H9 (cell line): ENCODE data around the gene KRT86. TPM values are rescaled to one million over a fixed set of nuclear protein-coding genes. Genes with fewer than 3 reads are reported as not detected.

Source experiments
- DNase-seq: peaks from one replicate; pipeline ENCODE4 v3.0.0-alpha.2; 2017
- H2AFZ ChIP-seq: one replicate; pipeline ENCODE4 v1.6.1; 2013; ENCODE audit warnings: mild to moderate bottlenecking, low read length, control low read depth, moderate library complexity
- H2AK5ac ChIP-seq: 2 replicates; pipeline ENCODE4 v1.6.1; 2013; ENCODE audit warnings: low read length, control low read depth, mixed read lengths; ENCODE audit not compliant: insufficient read length
- H2BK120ac ChIP-seq: one replicate; pipeline ENCODE4 v1.6.1; 2013; ENCODE audit warnings: low read depth, mild to moderate bottlenecking, low read length, control low read depth, inconsistent platforms; ENCODE audit not compliant: poor library complexity, severe bottlenecking
- H2BK12ac ChIP-seq: 2 replicates; pipeline ENCODE4 v1.6.1; 2013; ENCODE audit warnings: low read length, control low read depth, mixed read lengths, low read depth; ENCODE audit not compliant: insufficient read length
- H2BK15ac ChIP-seq: 2 replicates; pipeline ENCODE4 v1.6.1; 2013; ENCODE audit warnings: low read depth, low read length, control low read depth
- H2BK20ac ChIP-seq: one replicate; pipeline ENCODE4 v1.6.1; 2013; ENCODE audit warnings: low read depth, mild to moderate bottlenecking, low read length, control low read depth, inconsistent platforms; ENCODE audit not compliant: poor library complexity, severe bottlenecking
- H2BK5ac ChIP-seq: 2 replicates; pipeline ENCODE4 v1.6.1; 2013; ENCODE audit warnings: low read length, control low read depth, mixed read lengths; ENCODE audit not compliant: insufficient read length
- H3K14ac ChIP-seq: 2 replicates; pipeline ENCODE4 v1.6.1; 2013; ENCODE audit warnings: low read length, control low read depth; ENCODE audit not compliant: insufficient read depth
- H3K18ac ChIP-seq: 2 replicates; pipeline ENCODE4 v1.6.1; 2013; ENCODE audit warnings: low read depth, mild to moderate bottlenecking, mixed read lengths, low read length, control low read depth; ENCODE audit not compliant: insufficient read length
- H3K23ac ChIP-seq: 2 replicates; pipeline ENCODE4 v1.6.1; 2013; ENCODE audit warnings: low read length, control low read depth, mixed read lengths, low read depth; ENCODE audit not compliant: insufficient read length
- H3K23me2 ChIP-seq: 2 replicates; pipeline ENCODE4 v1.6.1; 2013; ENCODE audit warnings: low read depth, mild to moderate bottlenecking, mixed read lengths, low read length, control low read depth; ENCODE audit not compliant: insufficient read length, poor library complexity, severe bottlenecking
- H3K27ac ChIP-seq: 2 replicates; pipeline ENCODE4 v1.5.1; 2013; ENCODE audit warnings: low read length, control low read depth, mixed read lengths, low read depth; ENCODE audit not compliant: insufficient read length
- H3K27me3 ChIP-seq: 2 replicates; pipeline ENCODE4 v1.6.1; 2013; ENCODE audit warnings: low read length, control low read depth, inconsistent platforms; ENCODE audit not compliant: insufficient read depth
- H3K4ac ChIP-seq: 2 replicates; pipeline ENCODE4 v1.6.1; 2013; ENCODE audit warnings: low read depth, mild to moderate bottlenecking, control low read depth, inconsistent platforms, low read length, moderate library complexity
- H3K4me1 ChIP-seq: 2 replicates; pipeline ENCODE4 v1.6.1; 2013; ENCODE audit warnings: low read length, control low read depth, inconsistent platforms; ENCODE audit not compliant: insufficient read depth
- H3K4me2 ChIP-seq: 2 replicates; pipeline ENCODE4 v1.6.1; 2013; ENCODE audit warnings: low read length, control low read depth, mixed read lengths; ENCODE audit not compliant: insufficient read length, insufficient read depth
- H3K56ac ChIP-seq: 2 replicates; pipeline ENCODE4 v1.6.1; 2013; ENCODE audit warnings: low read depth, mild to moderate bottlenecking, mixed read lengths, low read length, control low read depth; ENCODE audit not compliant: insufficient read length
- H3K79me1 ChIP-seq: 2 replicates; pipeline ENCODE4 v1.6.1; 2013; ENCODE audit warnings: low read depth, mild to moderate bottlenecking, moderate library complexity, low read length, control low read depth, inconsistent platforms; ENCODE audit not compliant: insufficient read depth, poor library complexity, severe bottlenecking
- H3K79me2 ChIP-seq: 2 replicates; pipeline ENCODE4 v1.6.1; 2013; ENCODE audit warnings: low read length, control low read depth, inconsistent platforms; ENCODE audit not compliant: insufficient read depth
- H3K9ac ChIP-seq: 2 replicates; pipeline ENCODE4 v1.6.1; 2013; ENCODE audit warnings: low read length, control low read depth, mixed read lengths; ENCODE audit not compliant: insufficient read length; ENCODE audit errors: extremely low read depth
- H3K9me3 ChIP-seq: one replicate; pipeline ENCODE4 v1.6.1; 2013; ENCODE audit warnings: low read depth, low read length, inconsistent platforms; ENCODE audit not compliant: control insufficient read depth
- H3T11ph ChIP-seq: one replicate; pipeline ENCODE4 v1.6.1; 2013; ENCODE audit warnings: mild to moderate bottlenecking, low read length, control low read depth, inconsistent platforms
- H4K20me1 ChIP-seq: one replicate; pipeline ENCODE4 v1.6.1; 2013; ENCODE audit not compliant: control insufficient read depth, insufficient read length, insufficient read depth
- H4K5ac ChIP-seq: 2 replicates; pipeline ENCODE4 v1.6.1; 2013; ENCODE audit warnings: low read depth, mild to moderate bottlenecking, mixed read lengths, low read length, control low read depth; ENCODE audit not compliant: insufficient read length
- H4K8ac ChIP-seq: replicated peaks from 2 replicates; pipeline ENCODE4 v1.6.1; 2013; ENCODE audit warnings: low read length, control low read depth, mixed read lengths, low read depth; ENCODE audit not compliant: insufficient read length
- H4K91ac ChIP-seq: 2 replicates; pipeline ENCODE4 v1.6.1; 2013; ENCODE audit warnings: low read depth, mild to moderate bottlenecking, moderate library complexity, mixed read lengths, low read length, control low read depth; ENCODE audit not compliant: insufficient read length
- H3K27ac Mint-ChIP-seq, 3 experiments: 2 replicates in 2 of 3; 3 replicates in 1 of 3; pipeline ENCODE4 v1.8.0; 2020 to 2021; ENCODE audit warnings: mixed read lengths in 3 of 3, mild to moderate bottlenecking in 1 of 3, moderate library complexity in 1 of 3
- H3K27me3 Mint-ChIP-seq: 2 replicates; pipeline ENCODE4 v1.8.0; 2021; ENCODE audit warnings: low read depth, mild to moderate bottlenecking, moderate library complexity, mixed read lengths
- H3K36me3 Mint-ChIP-seq, 3 experiments: 2 replicates in 2 of 3; 3 replicates in 1 of 3; pipeline ENCODE4 v1.8.0; 2020 to 2021; ENCODE audit warnings: low read depth in 3 of 3, mixed read lengths in 3 of 3; ENCODE audit not compliant: insufficient read depth in 1 of 3
- H3K4me1 Mint-ChIP-seq, 2 experiments: 2 replicates each; pipeline ENCODE4 v1.8.0; 2020; ENCODE audit warnings: mixed read lengths in 2 of 2
- H3K4me3 Mint-ChIP-seq, 2 experiments: 2 replicates in 1 of 2; 3 replicates in 1 of 2; pipeline ENCODE4 v1.8.0; 2020 to 2021; ENCODE audit warnings: mild to moderate bottlenecking in 2 of 2, mixed read lengths in 2 of 2, moderate library complexity in 1 of 2
- H3K9me3 Mint-ChIP-seq, 2 experiments: 2 replicates in 1 of 2; 3 replicates in 1 of 2; pipeline ENCODE4 v1.8.0; 2020; ENCODE audit warnings: mild to moderate bottlenecking in 2 of 2, mixed read lengths in 2 of 2, moderate library complexity in 1 of 2
- CTCF ChIP-seq: fragments of 200-600 bp; sonication (generic); conservative IDR thresholded peaks from 3 replicates; pipeline ENCODE4 v1.8.0; 2021; ENCODE audit warnings: antibody characterized with exemption, mild to moderate bottlenecking
- WGBS: extraction: QIAGEN DNeasy Blood & Tissue Kit; methylation state at CpG from one replicate; pipeline ENCODE4 v1.1.7; 2013; ENCODE audit warnings: missing lambda C conversion rate, low lambda C conversion rate, mixed read lengths; ENCODE audit not compliant: insufficient read length; ENCODE audit errors: extremely low coverage; 5-methylcytosine and 5-hydroxymethylcytosine counted together
- total RNA-seq: library from RNA; stranded (reverse); gene quantifications from 2 replicates; pipeline ENCODE4 v1.2.1, GENCODE V29; 2021

Gene KRT86
- total RNA-seq, 1 experiment from 2014 or later, result not detected

DNA sequence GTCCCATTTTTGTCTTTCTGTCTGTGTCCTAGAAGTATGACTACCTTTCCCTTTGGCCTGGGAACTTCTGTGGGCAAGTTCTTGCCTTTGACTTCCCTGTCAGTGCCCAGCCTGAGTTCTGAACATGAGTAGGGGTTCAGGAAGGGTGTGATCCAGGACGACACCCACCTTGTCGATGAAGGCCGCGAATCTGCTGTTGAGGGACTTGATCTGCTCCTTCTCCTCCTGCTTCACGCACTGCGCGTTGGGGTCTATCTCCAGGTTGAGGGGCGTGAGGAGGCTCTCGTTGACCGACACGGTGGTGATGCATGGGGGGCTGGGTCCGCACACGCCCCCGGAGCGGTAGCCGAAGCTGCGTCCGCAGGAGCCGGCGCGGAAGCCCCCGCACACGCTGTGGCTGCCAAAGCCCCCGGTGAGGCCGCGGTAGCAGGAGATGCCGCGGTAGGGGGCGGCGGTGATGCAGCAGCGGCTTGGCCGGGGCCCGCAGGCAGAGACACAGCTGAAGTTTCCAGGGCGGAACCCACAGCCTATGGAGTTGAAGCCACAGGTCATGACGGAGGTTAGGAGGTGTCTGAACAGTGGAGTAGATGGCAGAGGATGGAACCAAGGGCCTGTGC, 46.4 kb downstream of the KRT86 start, which contains the start of gene KRT83:
Gene KRT83 (minus strand): TSS at position 615 of the 617 bp plus-strand sequence. CDS start 63 bp downstream, at position 552.
- Histone ChIP-seq H3T11ph (no peak within 1 kb of the TSS), H3K27ac (no peak within 1 kb of the TSS), H2BK5ac (no peak within 1 kb of the TSS), H2AK5ac (no peak within 1 kb of the TSS), H3K4me2 (no peak within 1 kb of the TSS), H3K9ac (no peak within 1 kb of the TSS), H3K23me2 (no peaks in the 10 kb centered on the region), H2AFZ (no peak within 1 kb of the TSS), H3K79me2 (no peaks in the 10 kb centered on the region), H3K18ac (no peak within 1 kb of the TSS), H3K9me3 (no peaks in the 10 kb centered on the region), H3K14ac (no peak within 1 kb of the TSS), H2BK15ac (no peak within 1 kb of the TSS), H4K5ac (no peak within 1 kb of the TSS), H3K79me1 (no peaks in the 10 kb centered on the region), H3K4ac (no peak within 1 kb of the TSS), H2BK120ac (no peak within 1 kb of the TSS), H3K23ac (no peak within 1 kb of the TSS), H2BK20ac (no peak within 1 kb of the TSS), H4K91ac (no peak within 1 kb of the TSS), H2BK12ac (no peak within 1 kb of the TSS), H3K27me3 (no peaks in the 10 kb centered on the region), H3K56ac (no peak within 1 kb of the TSS), H3K4me1 (no peaks in the 10 kb centered on the region), H4K20me1 (no peaks in the 10 kb centered on the region), H4K8ac (no peak within 1 kb of the TSS)
- WGBS, result no CpG with 5 or more reads among the region's 35 CpGs
- Mint-ChIP-seq H3K4me1 (0 out of 4 replicates have a peak, but pooled peaks cover 0 to 2% of the 10 kb centered on the region in 2 experiments), H3K4me3 (no peak within 1 kb of the TSS), H3K27ac (no peak within 1 kb of the TSS), H3K9me3 (no peaks in the 10 kb centered on the region), H3K27me3 (peaks cover 38% of the 10 kb centered on the region), H3K36me3 (no peaks in the 10 kb centered on the region)
- no peak for DNase-seq
- no peak for TF ChIP-seq CTCF
